GM23248 (cell line): ENCODE results near the gene REV3L.

Experiments used
- EZH2 ChIP-seq: fragments of 200-600 bp; sonication (generic); IDR thresholded peaks from 2 replicates; pipeline ENCODE4 v1.6.1; 2018; ENCODE audit warnings: antibody characterized with exemption, mild to moderate bottlenecking; ENCODE audit not compliant: insufficient read depth, poor library complexity, severe bottlenecking
- EZH2phosphoT487 ChIP-seq: fragments of 200-600 bp; sonication (generic); IDR thresholded peaks from 2 replicates; pipeline ENCODE4 v1.6.1; 2018; ENCODE audit warnings: antibody characterized with exemption, moderate library complexity, mild to moderate bottlenecking, low read depth; ENCODE audit not compliant: insufficient read depth

GRCh38 chr6:111278731-111279130, 204.3 kb downstream of the REV3L start:
- TF ChIP-seq EZH2 (no peak), EZH2phosphoT487 (no peak)
